RWPE2 (cell line): ENCODE results near the gene DNAH5.

ENCODE experiments used
- ATAC-seq: fragments of 200-7000 bp; cut with Tn5 transposase; 3 replicates; pipeline ENCODE4 v1.9.1; 2021; ENCODE audit warnings: low read depth
- DNase-seq: peaks from one replicate; pipeline ENCODE4 v3.0.0-alpha.2; 2020; ENCODE audit warnings: low spot score
- H3K27ac ChIP-seq: fragments of 450-650 bp; 2 replicates; pipeline ENCODE4 v1.5.1; 2017; ENCODE audit warnings: mild to moderate bottlenecking; ENCODE audit not compliant: poor library complexity, severe bottlenecking
- H3K27me3 ChIP-seq: fragments of 250-450 bp; sonication (Bioruptor Pico); 2 replicates; pipeline ENCODE4 v1.5.1; 2021; ENCODE audit warnings: mild to moderate bottlenecking, moderate library complexity; ENCODE audit not compliant: insufficient read depth, poor library complexity, severe bottlenecking
- H3K36me3 ChIP-seq: fragments of 250-450 bp; sonication (Bioruptor Pico); 2 replicates; pipeline ENCODE4 v1.5.1; 2020; ENCODE audit warnings: low read depth, mild to moderate bottlenecking, moderate library complexity
- H3K4me1 ChIP-seq: fragments of 250-450 bp; sonication (Bioruptor Pico); 2 replicates; pipeline ENCODE4 v1.5.1; 2021; ENCODE audit warnings: mild to moderate bottlenecking, moderate library complexity; ENCODE audit not compliant: insufficient read depth, poor library complexity, severe bottlenecking
- H3K4me3 ChIP-seq: fragments of 250-450 bp; sonication (Bioruptor Pico); 2 replicates; pipeline ENCODE4 v1.5.1; 2021; ENCODE audit warnings: mild to moderate bottlenecking, moderate library complexity; ENCODE audit not compliant: severe bottlenecking
- H3K9me3 ChIP-seq: fragments of 250-450 bp; sonication (Bioruptor Pico); 2 replicates; pipeline ENCODE4 v1.5.1; 2021; ENCODE audit warnings: mild to moderate bottlenecking, moderate library complexity; ENCODE audit not compliant: severe bottlenecking
- TF ChIP-seq, protein P1 (sequence below): fragments of 450-650 bp; IDR thresholded peaks from one replicate; pipeline ENCODE4 v1.5.1; 2017; ENCODE audit warnings: mild to moderate bottlenecking, moderate library complexity; ENCODE audit not compliant: poor library complexity, severe bottlenecking

The DNAH5 gene

DNA sequence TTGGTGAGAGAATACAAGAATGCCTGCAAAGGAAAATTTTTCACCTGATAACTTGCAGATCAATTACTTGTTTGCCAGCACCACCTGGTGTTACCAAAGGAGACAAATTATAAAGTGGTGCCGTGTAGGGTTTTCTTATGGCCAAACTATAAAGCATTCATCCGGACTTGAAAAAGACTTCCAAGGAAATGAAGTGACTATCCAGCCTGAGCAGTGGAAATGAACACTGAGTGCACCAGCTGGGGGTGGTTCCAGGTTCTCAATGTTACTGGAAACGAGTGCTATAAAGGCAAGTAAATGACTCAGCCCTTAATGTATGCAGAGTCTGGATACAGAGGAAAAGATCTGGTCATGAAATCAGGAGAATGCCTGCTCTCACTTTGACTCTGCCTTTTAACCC, 113.1 kb downstream of the DNAH5 start:
- Histone ChIP-seq H3K27ac (peak overlapping the region; percentile 4), H3K9me3 (no peaks in the 10 kb centered on the region), H3K36me3 (no peaks in the 10 kb centered on the region), H3K27me3 (no peaks in the 10 kb centered on the region), H3K4me3 (no peak overlapping the region), H3K4me1 (peaks cover 8% of the 10 kb centered on the region)
- no peak for DNase-seq
- peak; percentile 92 for ATAC-seq
- TF ChIP-seq, protein P1, sequence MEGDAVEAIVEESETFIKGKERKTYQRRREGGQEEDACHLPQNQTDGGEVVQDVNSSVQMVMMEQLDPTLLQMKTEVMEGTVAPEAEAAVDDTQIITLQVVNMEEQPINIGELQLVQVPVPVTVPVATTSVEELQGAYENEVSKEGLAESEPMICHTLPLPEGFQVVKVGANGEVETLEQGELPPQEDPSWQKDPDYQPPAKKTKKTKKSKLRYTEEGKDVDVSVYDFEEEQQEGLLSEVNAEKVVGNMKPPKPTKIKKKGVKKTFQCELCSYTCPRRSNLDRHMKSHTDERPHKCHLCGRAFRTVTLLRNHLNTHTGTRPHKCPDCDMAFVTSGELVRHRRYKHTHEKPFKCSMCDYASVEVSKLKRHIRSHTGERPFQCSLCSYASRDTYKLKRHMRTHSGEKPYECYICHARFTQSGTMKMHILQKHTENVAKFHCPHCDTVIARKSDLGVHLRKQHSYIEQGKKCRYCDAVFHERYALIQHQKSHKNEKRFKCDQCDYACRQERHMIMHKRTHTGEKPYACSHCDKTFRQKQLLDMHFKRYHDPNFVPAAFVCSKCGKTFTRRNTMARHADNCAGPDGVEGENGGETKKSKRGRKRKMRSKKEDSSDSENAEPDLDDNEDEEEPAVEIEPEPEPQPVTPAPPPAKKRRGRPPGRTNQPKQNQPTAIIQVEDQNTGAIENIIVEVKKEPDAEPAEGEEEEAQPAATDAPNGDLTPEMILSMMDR, result peak; percentile 70

DNA sequence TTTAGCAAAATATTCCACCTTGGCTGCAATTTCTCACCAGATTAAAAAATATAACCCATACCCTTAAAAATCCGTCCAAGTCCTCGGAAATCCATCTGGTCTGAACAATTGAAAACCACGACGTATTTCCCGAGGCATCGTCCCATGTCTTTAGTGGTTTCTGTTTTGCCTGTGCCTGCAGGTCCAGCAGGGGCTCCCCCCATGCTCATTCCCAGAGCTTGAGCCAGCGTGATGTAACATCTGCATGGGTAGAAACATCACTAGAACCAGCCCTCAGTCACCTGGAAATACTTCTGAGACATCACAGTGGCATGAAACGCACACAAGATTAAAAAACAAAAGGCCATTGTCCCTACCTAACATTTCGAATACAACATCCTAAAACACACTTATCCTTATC, 114.0 kb downstream of the DNAH5 start:
- Histone ChIP-seq H3K27ac (peak overlapping the region; percentile 4), H3K27me3 (no peaks in the 10 kb centered on the region), H3K4me3 (no peak overlapping the region), H3K36me3 (no peaks in the 10 kb centered on the region), H3K4me1 (peaks cover 8% of the 10 kb centered on the region), H3K9me3 (no peaks in the 10 kb centered on the region)
- peak; percentile 67 for ATAC-seq
- DNase-seq, result no peak
- TF ChIP-seq, protein P1, result no peak

DNA sequence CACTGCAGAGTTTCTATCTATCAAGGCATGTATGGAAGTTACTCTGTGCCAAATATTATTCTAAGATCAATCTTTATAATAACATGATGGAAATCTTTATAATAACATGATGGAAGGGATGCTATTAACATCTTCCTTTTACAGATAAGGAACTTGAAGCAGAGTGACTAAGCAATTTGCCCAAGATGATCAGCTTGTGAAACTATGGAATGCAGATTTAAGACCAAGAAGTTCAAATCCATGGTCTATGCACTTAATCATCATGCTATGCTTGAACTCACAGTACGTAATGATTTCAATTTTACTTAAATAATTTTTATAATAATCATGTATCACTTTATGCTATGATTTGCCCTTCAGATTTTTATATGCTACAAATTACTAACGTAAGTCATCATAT, 123.1 kb downstream of the DNAH5 start:
- ATAC-seq (no peak), DNase-seq (no peak)
- no peak overlapping the region for H3K4me3 ChIP-seq
- TF ChIP-seq, protein P1, result no peak
- no peaks in the 10 kb centered on the region for H3K36me3 ChIP-seq
- H3K27ac ChIP-seq, result no peak overlapping the region
- no peaks in the 10 kb centered on the region for H3K4me1 ChIP-seq
- no peaks in the 10 kb centered on the region for H3K9me3 ChIP-seq
- no peaks in the 10 kb centered on the region for H3K27me3 ChIP-seq

DNA sequence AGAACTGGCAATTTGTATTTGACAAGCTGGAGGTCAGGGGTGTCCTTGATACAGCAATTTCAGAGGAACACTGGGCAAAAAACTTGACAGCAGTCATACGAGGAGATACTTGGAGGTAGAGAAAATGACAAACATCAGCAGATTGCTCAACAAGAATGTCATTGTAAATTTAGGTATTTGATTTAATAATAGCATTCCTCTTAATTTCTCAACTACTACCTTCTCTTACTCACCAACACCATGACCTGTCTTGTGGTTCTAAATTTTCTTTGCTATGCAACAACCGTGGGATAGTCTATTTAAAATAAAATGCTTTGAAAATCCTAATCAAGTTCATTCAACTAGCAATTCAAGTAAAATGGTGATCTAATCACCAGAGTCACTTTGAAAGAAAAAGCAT, 128.4 kb downstream of the DNAH5 start:
- ATAC-seq (no peak), DNase-seq (no peak)
- Histone ChIP-seq H3K27ac (no peak overlapping the region), H3K4me1 (no peaks in the 10 kb centered on the region), H3K27me3 (no peaks in the 10 kb centered on the region), H3K36me3 (no peaks in the 10 kb centered on the region), H3K4me3 (no peak overlapping the region), H3K9me3 (no peaks in the 10 kb centered on the region)
- TF ChIP-seq, protein P1, result no peak

DNA sequence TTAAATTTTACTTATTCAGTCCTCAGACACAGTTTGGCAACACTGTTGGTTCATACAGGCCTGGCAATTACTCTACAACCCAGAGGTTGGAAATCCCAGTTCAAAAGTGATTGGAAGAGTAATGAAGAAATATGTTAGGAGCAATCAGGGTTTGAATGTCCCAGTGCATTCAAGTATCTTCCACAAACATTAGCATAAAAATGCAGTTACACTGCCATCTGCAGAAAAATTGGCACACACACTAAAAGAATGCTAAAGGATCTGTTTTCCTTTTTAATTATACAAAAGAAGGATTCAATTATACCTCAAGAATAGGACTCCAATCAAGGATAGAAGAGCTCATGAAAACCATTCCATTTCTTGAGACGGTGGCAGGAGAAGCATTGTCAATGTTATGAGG, 130.2 kb downstream of the DNAH5 start:
- Histone ChIP-seq H3K36me3 (no peaks in the 10 kb centered on the region), H3K27ac (no peak overlapping the region), H3K27me3 (no peaks in the 10 kb centered on the region), H3K4me1 (no peaks in the 10 kb centered on the region), H3K9me3 (no peaks in the 10 kb centered on the region), H3K4me3 (no peak overlapping the region)
- ATAC-seq, result peak; percentile 55; the same call in 1 of the 3 replicates
- no peak for DNase-seq
- TF ChIP-seq, protein P1, result peak; percentile 69
